HG03045 (cell line): ENCODE data around the gene ALKBH3.
A peak's percentile ranks its signal among the peaks of the same experiment; 100 is the strongest.

ENCODE experiments used
- ATAC-seq: cut with Tn5 transposase; IDR thresholded peaks from one replicate; pipeline ENCODE4 v1.9.1; 2021; ENCODE audit warnings: mild to moderate bottlenecking, moderate library complexity; ENCODE audit not compliant: unreplicated experiment

Gene ALKBH3

GRCh38 chr11:43880640-43881159, at the start of gene ALKBH3:
ALKBH3 (plus strand) TSS chr11:43880831; CDS start chr11:43882653, 1,822 bp downstream.
- peak; percentile 98 for ATAC-seq

GRCh38 chr11:43830928-43831440, 49.6 kb upstream of the ALKBH3 start:
- ATAC-seq = no peak

GRCh38 chr11:43832536-43832935, 48.1 kb upstream of the ALKBH3 start:
- ATAC-seq = no peak

DNA sequence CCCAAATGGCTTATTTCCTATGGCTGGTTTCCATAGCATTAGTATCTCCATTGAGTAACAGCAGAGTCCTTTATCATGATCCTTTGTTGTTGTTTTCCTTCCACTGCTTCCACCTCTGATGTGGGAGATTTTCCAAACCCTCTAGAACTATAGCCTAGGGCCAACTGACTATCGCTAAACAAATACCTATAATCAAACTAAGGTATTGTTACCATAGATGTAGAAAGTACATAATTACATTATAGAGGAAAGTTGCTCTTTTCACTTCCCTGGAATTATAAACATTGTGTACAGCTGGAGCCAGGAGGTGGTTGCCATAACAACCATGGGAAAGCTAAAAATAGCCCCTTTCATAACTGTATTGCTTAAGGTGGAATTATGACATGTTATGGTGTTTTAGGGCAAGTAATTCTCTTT, 47.0 kb upstream of the ALKBH3 start:
- ATAC-seq = no peak

- no peak for ATAC-seq
Observed at GRCh38 chr11:43834286-43834685, 46.3 kb upstream of the ALKBH3 start.

GRCh38 chr11:43835104-43835503, 45.5 kb upstream of the ALKBH3 start:
- ATAC-seq = no peak

GRCh38 chr11:43837879-43838278, 42.8 kb upstream of the ALKBH3 start:
- ATAC-seq = no peak

GRCh38 chr11:43842021-43842420, 38.6 kb upstream of the ALKBH3 start:
- no peak for ATAC-seq

DNA sequence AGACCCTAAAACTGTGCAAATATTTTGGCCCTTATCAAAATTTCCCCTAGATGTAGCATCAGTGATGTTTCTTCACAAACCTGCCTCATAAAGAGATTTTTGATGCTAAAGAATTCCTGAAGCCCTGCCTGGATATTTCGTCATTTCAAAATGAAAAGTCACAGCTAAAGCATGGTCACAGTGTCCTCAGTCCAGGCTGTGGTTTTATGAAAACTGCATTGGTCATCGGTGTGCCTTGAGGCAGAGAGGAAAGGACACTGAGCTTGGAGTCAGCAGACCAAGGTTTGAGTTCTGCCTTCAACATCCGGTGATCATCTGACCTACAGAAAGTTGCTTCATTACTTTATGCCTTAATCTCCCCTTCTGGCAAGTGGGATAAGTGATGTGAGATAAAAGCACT, 34.8 kb upstream of the ALKBH3 start:
- ATAC-seq = no peak

GRCh38 chr11:43852057-43852636, 28.5 kb upstream of the ALKBH3 start:
- ATAC-seq = no peak

DNA sequence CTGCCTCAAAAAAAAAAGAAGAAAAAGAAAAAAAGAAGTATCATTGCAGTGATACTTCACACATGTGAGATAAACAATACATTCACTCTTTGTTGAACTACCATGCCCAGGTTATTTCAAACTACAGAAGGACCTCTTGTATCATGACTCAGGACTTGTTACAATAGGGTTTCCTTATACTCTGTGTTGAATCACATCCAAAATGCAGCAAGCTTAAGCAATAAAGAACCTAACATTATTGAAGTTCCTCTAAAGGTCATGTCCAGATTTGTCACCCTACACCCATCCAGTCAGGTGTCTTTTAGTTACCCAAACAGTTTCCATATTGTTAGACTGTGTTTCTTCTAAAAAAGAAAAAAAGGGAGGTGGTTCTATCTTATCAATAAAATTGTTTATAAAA, 26.9 kb upstream of the ALKBH3 start:
- no peak for ATAC-seq

- ATAC-seq = no peak
Observed at GRCh38 chr11:43856993-43857392, 23.6 kb upstream of the ALKBH3 start.

DNA sequence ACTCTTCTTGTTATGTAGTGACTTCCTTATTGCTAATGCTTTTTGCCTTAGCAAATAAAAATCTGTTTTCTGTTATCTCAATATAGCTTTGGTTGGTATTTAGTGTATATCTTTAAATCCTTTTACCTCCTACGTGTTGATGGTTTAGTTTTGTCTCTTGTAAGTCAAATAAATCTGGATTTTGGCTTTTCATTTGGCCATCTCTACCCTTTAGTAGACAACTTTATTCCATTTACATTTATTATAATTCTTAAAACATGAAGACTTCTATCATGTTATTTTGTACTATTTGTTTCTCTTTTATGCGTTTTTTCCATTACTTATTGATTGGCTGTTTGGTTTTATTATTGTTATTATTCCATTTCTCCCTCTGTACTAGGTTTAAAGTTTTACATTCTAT, 19.5 kb upstream of the ALKBH3 start:
- ATAC-seq = no peak

GRCh38 chr11:43866520-43866919, 14.1 kb upstream of the ALKBH3 start:
- ATAC-seq = no peak

DNA sequence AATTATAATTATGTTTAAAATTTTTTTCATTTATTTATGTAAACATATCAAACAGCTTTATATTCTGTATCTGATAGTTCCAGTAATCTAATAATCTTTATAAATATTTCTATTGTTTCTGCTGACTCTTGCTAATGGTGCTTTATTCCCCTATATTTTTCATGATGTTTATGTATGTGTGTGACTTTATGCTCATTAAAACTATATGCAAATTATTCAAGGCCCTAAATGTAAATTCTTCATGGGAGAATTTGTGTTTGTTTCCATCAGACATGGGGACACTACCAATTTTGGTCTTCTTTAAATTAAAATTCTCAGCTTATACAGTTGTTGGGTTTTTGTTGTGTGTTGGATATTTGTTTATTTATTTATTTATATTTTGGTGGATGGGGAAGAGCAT, 13.7 kb upstream of the ALKBH3 start:
- ATAC-seq = no peak

GRCh38 chr11:43868852-43869567, 11.6 kb upstream of the ALKBH3 start:
- ATAC-seq = peak; percentile 100

DNA sequence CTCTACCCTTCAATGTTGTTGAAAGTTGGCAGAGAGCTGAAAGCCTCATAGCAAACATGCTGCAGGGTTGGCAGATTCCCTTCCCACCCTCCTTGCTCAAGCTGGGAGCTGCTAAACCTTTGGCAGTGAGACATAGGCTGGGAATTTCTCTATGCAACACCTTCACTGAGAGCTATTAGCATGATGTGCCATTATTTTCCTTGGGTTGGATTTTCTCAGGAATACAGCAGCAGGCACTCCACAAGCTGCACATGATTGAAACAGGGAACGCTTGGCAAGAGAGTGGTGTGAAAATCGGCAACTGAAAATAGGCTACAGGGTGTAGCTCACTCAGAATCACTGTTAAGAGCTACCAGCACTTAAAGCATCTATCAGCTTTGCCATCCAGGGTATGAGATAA, 9.6 kb upstream of the ALKBH3 start:
- no peak for ATAC-seq

- no peak for ATAC-seq
Observed at GRCh38 chr11:43872995-43873394, 7.6 kb upstream of the ALKBH3 start.

DNA sequence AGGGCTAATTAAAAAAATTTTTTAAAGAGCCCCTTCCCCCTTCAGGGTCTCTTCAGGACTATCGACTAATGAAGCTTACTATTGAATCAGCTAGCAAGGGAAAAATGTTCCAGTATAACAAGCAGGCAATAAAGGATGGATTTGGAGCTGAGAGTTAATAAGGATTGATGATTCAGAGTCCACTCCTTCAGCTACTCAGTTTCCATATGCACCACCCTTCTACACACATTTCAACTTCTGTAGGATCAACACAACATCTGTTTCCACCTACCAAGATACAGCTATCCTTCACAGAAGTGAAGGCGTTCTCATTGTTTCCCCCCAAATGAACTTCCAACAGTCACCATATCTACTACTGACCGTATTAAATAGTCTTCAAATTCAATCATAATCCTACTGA, 6.6 kb upstream of the ALKBH3 start:
- ATAC-seq = no peak

DNA sequence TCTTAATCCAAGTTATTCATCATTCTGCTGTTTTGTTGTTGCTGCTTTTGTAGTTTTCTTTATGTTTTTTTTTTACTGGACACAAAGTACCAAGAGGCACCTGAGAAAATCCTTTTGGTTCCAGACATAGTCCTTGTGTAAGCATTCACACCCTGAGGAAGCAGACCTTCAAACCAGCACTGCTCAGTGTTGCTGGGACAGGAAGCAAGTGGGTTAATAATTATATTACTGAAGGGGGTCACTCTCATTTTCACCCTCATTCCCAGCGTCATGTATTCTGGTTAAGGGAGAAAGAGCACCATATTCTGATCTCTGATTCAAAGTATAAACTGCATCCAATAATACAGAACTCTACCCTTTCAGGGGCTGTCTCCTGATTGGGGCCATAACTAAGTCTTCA, 5.9 kb upstream of the ALKBH3 start:
- ATAC-seq = no peak

GRCh38 chr11:43879789-43880639, 617 bp upstream of the ALKBH3 start:
- no peak for ATAC-seq
